Measurements from ENCODE around the gene NRXN2. TPM values are rescaled to one million over a fixed set of nuclear protein-coding genes. Genes with fewer than 3 reads are reported as not detected.

NRXN2 gene
- total and polyA plus RNA-seq, 3 donors from 2014 or later = 32.6 to 46.8 (median 40.1) TPM

DNA sequence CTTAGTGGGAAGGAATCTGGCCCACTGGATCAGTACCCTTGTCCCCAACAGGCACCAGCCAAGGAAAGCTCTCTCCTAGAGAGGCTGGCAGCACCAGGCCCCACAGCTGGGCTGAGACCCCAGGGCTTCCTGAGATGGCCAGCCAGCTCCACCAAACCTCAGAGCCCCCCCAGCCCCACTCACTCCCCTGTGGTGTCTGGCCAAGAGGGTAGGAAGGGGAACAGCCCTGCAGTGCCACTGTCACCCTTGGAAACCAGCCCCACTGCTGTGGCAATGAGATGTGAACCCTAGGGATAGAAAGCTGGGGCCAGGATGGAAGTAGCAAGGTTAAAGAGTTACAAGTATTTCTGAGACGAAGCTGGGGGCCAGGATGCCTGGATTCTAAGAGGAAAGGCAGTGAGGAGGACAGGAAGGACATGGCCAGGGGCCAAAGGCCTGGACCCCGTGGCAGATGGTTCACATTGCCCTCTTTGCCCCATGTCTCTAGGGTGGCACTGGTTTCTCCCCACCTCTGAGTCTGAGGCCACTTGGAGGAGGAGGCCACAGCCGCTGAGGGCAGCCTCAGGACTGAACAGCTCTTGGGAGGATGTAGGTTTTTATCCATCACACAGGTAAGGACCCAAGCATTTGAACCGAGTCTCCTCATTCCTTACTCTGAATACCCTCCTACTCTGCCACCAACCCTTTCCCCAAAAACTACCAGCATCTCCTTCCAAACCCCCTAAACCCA lies 28.8 kb downstream of the NRXN2 start:
- Histone ChIP-seq H3K9me3 (no peaks in the 10 kb centered on the region), H3K4me3 (no peak overlapping the region), H3K27ac (no peak overlapping the region), H3K36me3 (ENCODE audit: low read depth, missing control alignments) (no peaks in the 10 kb centered on the region), H3K4me1 (peaks cover 7% of the 10 kb centered on the region), H3K27me3 (no peaks in the 10 kb centered on the region)
- 79 to 86% methylated on average over 4 of the region's 4 CpGs for WGBS, 2 donors
- DNase-seq = no peak
- TF ChIP-seq, protein P1, sequence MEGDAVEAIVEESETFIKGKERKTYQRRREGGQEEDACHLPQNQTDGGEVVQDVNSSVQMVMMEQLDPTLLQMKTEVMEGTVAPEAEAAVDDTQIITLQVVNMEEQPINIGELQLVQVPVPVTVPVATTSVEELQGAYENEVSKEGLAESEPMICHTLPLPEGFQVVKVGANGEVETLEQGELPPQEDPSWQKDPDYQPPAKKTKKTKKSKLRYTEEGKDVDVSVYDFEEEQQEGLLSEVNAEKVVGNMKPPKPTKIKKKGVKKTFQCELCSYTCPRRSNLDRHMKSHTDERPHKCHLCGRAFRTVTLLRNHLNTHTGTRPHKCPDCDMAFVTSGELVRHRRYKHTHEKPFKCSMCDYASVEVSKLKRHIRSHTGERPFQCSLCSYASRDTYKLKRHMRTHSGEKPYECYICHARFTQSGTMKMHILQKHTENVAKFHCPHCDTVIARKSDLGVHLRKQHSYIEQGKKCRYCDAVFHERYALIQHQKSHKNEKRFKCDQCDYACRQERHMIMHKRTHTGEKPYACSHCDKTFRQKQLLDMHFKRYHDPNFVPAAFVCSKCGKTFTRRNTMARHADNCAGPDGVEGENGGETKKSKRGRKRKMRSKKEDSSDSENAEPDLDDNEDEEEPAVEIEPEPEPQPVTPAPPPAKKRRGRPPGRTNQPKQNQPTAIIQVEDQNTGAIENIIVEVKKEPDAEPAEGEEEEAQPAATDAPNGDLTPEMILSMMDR (IDR thresholded peaks at IDR 0.05) = no peak
- no peak for TF ChIP-seq POLR2A (IDR thresholded peaks at IDR 0.05)
- intact Hi-C loops (cut with DNase I; ENCODE audit: low total_unique reads) = no loop called here

DNA sequence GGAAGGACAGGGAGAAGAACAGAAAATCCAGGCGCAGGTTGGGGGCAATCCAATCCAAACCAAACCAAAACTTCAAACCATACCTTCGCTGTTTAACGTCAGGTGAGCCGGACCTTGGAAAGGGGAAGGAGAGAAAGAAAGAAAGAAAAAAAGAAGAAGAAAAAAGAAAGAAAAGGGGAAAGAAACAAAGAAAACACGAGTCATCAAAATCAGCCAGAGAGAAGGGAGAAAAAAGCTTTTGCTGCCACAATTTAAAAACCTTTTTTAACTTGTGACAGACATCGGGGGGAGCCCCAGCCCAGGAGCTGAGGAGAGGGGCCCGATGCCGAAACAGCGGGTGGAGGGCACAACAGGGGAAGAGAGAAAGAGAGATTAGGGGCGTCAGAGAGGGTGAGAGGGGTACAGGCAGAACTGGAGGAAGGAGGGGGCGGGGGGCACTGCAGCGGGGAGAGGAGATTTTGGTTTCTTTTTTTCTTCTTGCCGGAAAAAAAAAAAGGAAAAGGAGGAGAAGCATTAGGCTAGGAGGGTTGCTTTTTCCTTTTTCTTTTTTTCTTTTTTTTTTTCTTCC lies 30.1 kb downstream of the NRXN2 start:
- intact Hi-C loops (cut with DNase I; ENCODE audit: low total_unique reads) = no loop called here
- 38 to 42% methylated on average over 13 of the region's 13 CpGs for WGBS, 2 donors
- H3K27ac ChIP-seq = no peak overlapping the region
- H3K27me3 ChIP-seq = no peaks in the 10 kb centered on the region
- peaks cover 19% of the 10 kb centered on the region for H3K4me1 ChIP-seq
- H3K4me3 ChIP-seq = no peak overlapping the region
- TF ChIP-seq POLR2A (IDR thresholded peaks at IDR 0.05) = no peak
- TF ChIP-seq, protein P1 (IDR thresholded peaks at IDR 0.05) = no peak
- no peaks in the 10 kb centered on the region for H3K36me3 ChIP-seq (ENCODE audit: low read depth, missing control alignments)
- DNase-seq = no peak
- H3K9me3 ChIP-seq = no peaks in the 10 kb centered on the region

DNA sequence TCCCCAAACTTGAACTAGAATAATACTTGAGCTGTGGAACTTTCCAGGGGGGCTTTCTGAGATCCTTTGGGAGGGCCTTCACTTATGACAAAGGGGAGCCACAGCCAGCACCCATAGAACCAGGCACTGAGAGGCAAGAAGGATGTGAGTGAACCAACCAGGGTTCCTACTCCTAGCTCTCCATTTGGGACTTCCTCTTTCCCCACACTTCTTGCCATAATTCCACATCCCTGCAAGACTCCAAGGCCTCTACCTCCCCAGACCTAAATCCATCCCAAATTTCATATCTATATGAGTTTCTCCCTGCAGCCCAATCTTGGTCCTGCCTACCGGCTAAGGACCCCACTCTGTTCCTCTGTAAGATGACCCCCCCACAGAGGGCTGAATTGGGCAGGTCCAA lies 31.5 kb downstream of the NRXN2 start:
- Histone ChIP-seq H3K9me3 (no peaks in the 10 kb centered on the region), H3K27ac (no peak overlapping the region), H3K4me3 (no peak overlapping the region), H3K4me1 (peaks cover 26% of the 10 kb centered on the region), H3K36me3 (ENCODE audit: low read depth, missing control alignments) (no peaks in the 10 kb centered on the region), H3K27me3 (no peaks in the 10 kb centered on the region)
- TF ChIP-seq POLR2A (IDR thresholded peaks at IDR 0.05) = no peak
- TF ChIP-seq, protein P1 (IDR thresholded peaks at IDR 0.05) = no peak
- DNase-seq = no peak
- intact Hi-C loops (cut with DNase I; ENCODE audit: low total_unique reads) = no loop called here
- 100% methylated on average over 1 of the region's 1 CpG for WGBS, 2 donors

DNA sequence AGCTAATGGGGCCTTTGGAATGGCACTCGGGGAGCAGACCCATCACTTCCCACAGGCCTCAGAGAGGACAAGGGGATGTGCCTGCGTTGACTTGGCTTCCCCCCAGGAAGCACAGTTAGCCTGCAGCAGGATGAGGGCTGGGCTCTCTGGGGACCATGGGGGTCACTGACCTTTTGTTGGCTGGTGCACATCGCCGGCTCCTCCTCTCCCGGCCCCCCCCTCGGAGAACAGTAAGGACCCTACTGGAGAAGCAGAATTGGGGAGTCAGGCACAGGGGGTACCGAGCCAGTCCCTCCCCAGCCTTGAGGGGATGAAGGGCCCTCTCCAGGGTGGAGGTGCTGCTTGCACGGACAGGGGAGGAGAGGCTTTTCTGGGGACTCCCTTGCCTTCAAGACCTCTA lies 32.8 kb downstream of the NRXN2 start:
- DNase-seq = peak; percentile 54
- Histone ChIP-seq H3K27ac (no peak overlapping the region), H3K27me3 (no peaks in the 10 kb centered on the region), H3K4me3 (no peak overlapping the region), H3K36me3 (ENCODE audit: low read depth, missing control alignments) (no peaks in the 10 kb centered on the region), H3K9me3 (no peaks in the 10 kb centered on the region), H3K4me1 (peaks cover 26% of the 10 kb centered on the region)
- 50 to 52% methylated on average over 2 to 8 of the region's 8 CpGs for WGBS, 2 donors
- TF ChIP-seq, protein P1 (IDR thresholded peaks at IDR 0.05) = no peak
- no peak for TF ChIP-seq POLR2A (IDR thresholded peaks at IDR 0.05)
- intact Hi-C loops (cut with DNase I; ENCODE audit: low total_unique reads) = no loop called here
